B cell (primary cell): ENCODE results near the gene KRT5. TPM values are rescaled to one million over a fixed set of nuclear protein-coding genes. Genes with fewer than 3 reads are reported as not detected.

ENCODE experiments used
- ATAC-seq: fragments of 200-7000 bp; cut with Tn5 transposase; one replicate; pipeline ENCODE4 v1.10.0; 2021; ENCODE audit warnings: low read depth, mild to moderate bottlenecking, moderate number of reproducible peaks, moderate library complexity
- CTCF ChIA-PET: fragments of 350-600 bp; sonication (Branson Sonifier 250); formaldehyde crosslinking; loops from one replicate; lab custom pipeline; 2021; ENCODE audit warnings: antibody characterized with exemption, inconsistent platforms; lab: Charles Lee
- POLR2A ChIA-PET: fragments of 350-600 bp; sonication (Branson Sonifier 250); formaldehyde crosslinking; loops from one replicate; lab custom pipeline; 2021; ENCODE audit warnings: antibody characterized with exemption; lab: Charles Lee
- DNase-seq: peaks from one replicate; pipeline ENCODE4 v3.0.0; 2013
- H2AFZ ChIP-seq: 2 replicates; pipeline ENCODE4 v1.6.1; 2012; ENCODE audit warnings: mild to moderate bottlenecking, low read depth, low read length; ENCODE audit not compliant: insufficient read depth, poor library complexity, severe bottlenecking
- H3K27ac ChIP-seq, 2 donors: 1 replicate in 1 of 2; 2 replicates in 1 of 2; pipeline ENCODE4 v1.5.1; 2012 to 2013; ENCODE audit warnings: low read length in 2 of 2, mild to moderate bottlenecking in 2 of 2, moderate library complexity in 1 of 2
- H3K27me3 ChIP-seq, 4 experiments: fragments of 200-600 bp in 1 of 4; sonication (generic) in 1 of 4; replicated peaks in 1 of 4; 1 replicate in 2 of 4; 2 replicates in 2 of 4; pipeline versions ENCODE4 v1.6.1 to v1.7.0; 2013 to 2016; ENCODE audit warnings: low read length in 3 of 4, mild to moderate bottlenecking in 2 of 4, mixed read lengths in 1 of 4, moderate library complexity in 1 of 4; ENCODE audit not compliant: insufficient read depth in 4 of 4, control insufficient read depth in 3 of 4; ENCODE audit errors: control extremely low read depth in 1 of 4
- H3K36me3 ChIP-seq, 2 experiments: replicated peaks in 1 of 2; 1 replicate in 1 of 2; 2 replicates in 1 of 2; pipeline versions ENCODE4 v1.6.1 to v1.7.1; 2013; ENCODE audit warnings: low read length in 1 of 2; ENCODE audit not compliant: insufficient read depth in 2 of 2, control insufficient read depth in 1 of 2; ENCODE audit errors: control extremely low read depth in 1 of 2, extremely low read depth in 1 of 2
- H3K4me1 ChIP-seq, 2 donors: fragments of 200-600 bp in 1 of 2; sonication (generic) in 1 of 2; 1 replicate in 1 of 2; 2 replicates in 1 of 2; pipeline versions ENCODE4 v1.5.1 to v1.6.1; 2013 to 2017; ENCODE audit warnings: low read length in 2 of 2; ENCODE audit not compliant: control insufficient read depth in 2 of 2, insufficient read depth in 2 of 2
- H3K4me2 ChIP-seq: replicated peaks from 2 replicates; pipeline ENCODE3; 2012; ENCODE audit warnings: mild to moderate bottlenecking, low read depth, low read length; ENCODE audit not compliant: poor library complexity, severe bottlenecking
- H3K4me3 ChIP-seq, 5 experiments: fragments of 200-600 bp in 1 of 5; sonication (generic) in 1 of 5; 1 replicate in 3 of 5; 2 replicates in 2 of 5; pipeline versions ENCODE4 v1.5.1 to v1.7.0; 2011 to 2016; ENCODE audit warnings: low read length in 4 of 5, mild to moderate bottlenecking in 4 of 5, low read depth in 2 of 5, control low read depth in 1 of 5, moderate library complexity in 1 of 5; ENCODE audit not compliant: insufficient read depth in 1 of 5; ENCODE audit errors: control extremely low read depth in 1 of 5, extremely low read depth in 1 of 5
- H3K79me2 ChIP-seq: fragments of 200-600 bp; sonication (generic); one replicate; pipeline ENCODE4 v1.6.0; 2016; ENCODE audit warnings: low read length; ENCODE audit not compliant: control insufficient read depth, insufficient read depth
- H3K9ac ChIP-seq: fragments of 200-600 bp; sonication (generic); 2 replicates; pipeline ENCODE4 v1.6.1; 2017; ENCODE audit warnings: mild to moderate bottlenecking, low read length, moderate library complexity
- H3K9me3 ChIP-seq, 3 donors: one replicate each; pipeline versions ENCODE4 v1.6.1 to v1.7.1; 2013; ENCODE audit warnings: low read length in 2 of 3; ENCODE audit not compliant: control insufficient read depth in 2 of 3, insufficient read depth in 1 of 3; ENCODE audit errors: control extremely low read depth in 1 of 3
- H4K20me1 ChIP-seq: 2 replicates; pipeline ENCODE4 v1.6.0; 2012; ENCODE audit warnings: mild to moderate bottlenecking, low read length; ENCODE audit not compliant: insufficient read depth, control insufficient read depth, poor library complexity, severe bottlenecking
- H3K27ac Mint-ChIP-seq: one replicate; pipeline ENCODE4 v1.8.0; 2021; ENCODE audit warnings: mixed read lengths
- H3K27me3 Mint-ChIP-seq: one replicate; pipeline ENCODE4 v1.8.0; 2021; ENCODE audit warnings: mixed read lengths
- H3K4me1 Mint-ChIP-seq: one replicate; pipeline ENCODE4 v1.8.0; 2021; ENCODE audit warnings: mixed read lengths
- H3K4me3 Mint-ChIP-seq: one replicate; pipeline ENCODE4 v1.8.0; 2021; ENCODE audit warnings: mixed read lengths
- H3K9me3 Mint-ChIP-seq: one replicate; pipeline ENCODE4 v1.8.0; 2022; ENCODE audit warnings: mixed read lengths; ENCODE audit not compliant: insufficient read depth
- EZH2 ChIP-seq: IDR thresholded peaks from 2 replicates; pipeline ENCODE4 v1.6.1; 2012; ENCODE audit warnings: borderline replicate concordance, low read depth, mild to moderate bottlenecking, moderate library complexity, low read length; ENCODE audit not compliant: insufficient read depth, poor library complexity, severe bottlenecking
- WGBS: methylation state at CpG from one replicate; pipeline ENCODE4 v1.1.5; 2013; ENCODE audit warnings: missing lambda C conversion rate; ENCODE audit not compliant: insufficient coverage; 5-methylcytosine and 5-hydroxymethylcytosine counted together
- intact Hi-C: fragments of 100-400 bp; cut with micrococcal nuclease; formaldehyde crosslinking; loops from one replicate; pipeline ENCODE4 v1.10.0; 2022
- polyA plus RNA-seq: library from polyadenylated mRNA; depleted of rRNA; stranded (reverse); fragments of >200 nt; gene quantifications from 2 replicates; pipeline ENCODE4 v1.2.3, GENCODE V29; 2012
- total RNA-seq, 2 donors: library from RNA; stranded (reverse); fragments of 120-200 nt in 1 of 2; gene quantifications; 1 replicate in 1 of 2; 2 replicates in 1 of 2; pipeline versions ENCODE4 v1.2.3 to v1.2.4, GENCODE V29; 2013 to 2022
- TF ChIP-seq, protein P1 (sequence below): fragments of 200-600 bp; IDR thresholded peaks from one replicate; pipeline ENCODE4 v1.8.0; 2022; ENCODE audit warnings: antibody characterized with exemption, mild to moderate bottlenecking

Gene KRT5
- total and polyA plus RNA-seq, 2 donors (not counting 1 experiment from before 2014, with no cell fraction given): not detected

DNA sequence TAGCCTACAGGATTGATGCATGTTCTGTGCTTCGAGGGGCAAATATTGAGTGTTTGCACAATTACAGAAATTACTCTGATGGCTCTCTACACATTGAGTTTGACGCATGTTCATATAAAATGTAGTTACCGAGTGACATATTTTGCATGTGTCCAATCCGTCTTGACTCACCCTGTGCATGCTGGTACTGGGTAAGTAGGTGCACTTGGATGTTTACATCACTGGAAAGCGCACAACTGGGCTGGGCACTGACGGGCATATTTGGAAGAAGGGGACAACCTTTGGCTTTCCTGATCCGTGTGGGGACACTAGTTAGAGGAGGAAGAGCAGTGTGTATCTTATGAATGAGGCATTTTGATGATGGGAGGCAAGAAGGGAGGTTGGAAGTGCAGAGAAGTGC is 22.2 kb downstream of the KRT5 start:
- Histone ChIP-seq H3K36me3 (no peaks in the 10 kb centered on the region), H3K4me3 (no peak overlapping the region), H3K79me2 (no peaks in the 10 kb centered on the region), H3K9ac (no peak overlapping the region), H2AFZ (no peak overlapping the region), H3K9me3 (peaks cover 0 to 3% (median 0%) of the 10 kb centered on the region in 3 donors), H4K20me1 (no peaks in the 10 kb centered on the region), H3K4me1 (no peaks in the 10 kb centered on the region), H3K27ac (no peak overlapping the region), H3K27me3 (peaks cover 0 to 7% (median 0%) of the 10 kb centered on the region in 4 experiments), H3K4me2 (no peak overlapping the region)
- ATAC-seq (no peak), DNase-seq (no peak)
- intact Hi-C loops: no loop called here
- TF ChIP-seq EZH2: no peak
- TF ChIP-seq, protein P1, sequence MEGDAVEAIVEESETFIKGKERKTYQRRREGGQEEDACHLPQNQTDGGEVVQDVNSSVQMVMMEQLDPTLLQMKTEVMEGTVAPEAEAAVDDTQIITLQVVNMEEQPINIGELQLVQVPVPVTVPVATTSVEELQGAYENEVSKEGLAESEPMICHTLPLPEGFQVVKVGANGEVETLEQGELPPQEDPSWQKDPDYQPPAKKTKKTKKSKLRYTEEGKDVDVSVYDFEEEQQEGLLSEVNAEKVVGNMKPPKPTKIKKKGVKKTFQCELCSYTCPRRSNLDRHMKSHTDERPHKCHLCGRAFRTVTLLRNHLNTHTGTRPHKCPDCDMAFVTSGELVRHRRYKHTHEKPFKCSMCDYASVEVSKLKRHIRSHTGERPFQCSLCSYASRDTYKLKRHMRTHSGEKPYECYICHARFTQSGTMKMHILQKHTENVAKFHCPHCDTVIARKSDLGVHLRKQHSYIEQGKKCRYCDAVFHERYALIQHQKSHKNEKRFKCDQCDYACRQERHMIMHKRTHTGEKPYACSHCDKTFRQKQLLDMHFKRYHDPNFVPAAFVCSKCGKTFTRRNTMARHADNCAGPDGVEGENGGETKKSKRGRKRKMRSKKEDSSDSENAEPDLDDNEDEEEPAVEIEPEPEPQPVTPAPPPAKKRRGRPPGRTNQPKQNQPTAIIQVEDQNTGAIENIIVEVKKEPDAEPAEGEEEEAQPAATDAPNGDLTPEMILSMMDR: no peak
- ChIA-PET CTCF (no interaction called here), POLR2A (no interaction called here)
- no peaks in the 10 kb centered on the region for H3K4me1 Mint-ChIP-seq
- H3K9me3 Mint-ChIP-seq: no peaks in the 10 kb centered on the region
- H3K27me3 Mint-ChIP-seq: peaks cover 29% of the 10 kb centered on the region
- H3K27ac Mint-ChIP-seq: no peak overlapping the region
- H3K4me3 Mint-ChIP-seq: no peak overlapping the region
- 85% methylated on average over 7 of the region's 7 CpGs for WGBS

DNA sequence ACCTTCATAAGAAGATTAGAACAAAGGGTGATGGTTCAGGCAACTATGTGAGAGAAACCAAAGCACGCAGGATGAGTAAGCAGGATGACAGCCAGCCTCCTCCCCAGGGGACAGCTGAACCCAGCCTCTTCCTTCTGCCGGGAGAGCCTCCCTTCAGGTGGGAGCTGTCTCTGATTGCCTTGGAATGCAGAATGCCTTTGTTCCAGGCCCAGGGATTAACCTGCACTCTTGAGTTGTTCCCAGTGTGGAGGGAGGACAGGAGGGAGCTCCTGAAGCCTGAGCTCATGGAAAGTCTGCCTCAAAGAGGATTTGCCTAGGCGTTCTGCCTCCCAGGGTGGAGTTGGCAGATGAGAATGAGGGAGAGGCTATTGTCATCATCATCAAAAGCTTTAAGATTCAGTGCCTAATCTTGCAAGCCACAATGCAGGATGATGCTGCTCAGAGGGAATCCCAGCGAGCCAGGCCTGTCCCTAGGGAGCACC is 23.6 kb downstream of the KRT5 start:
- intact Hi-C loops: no loop called here
- Mint-ChIP-seq H3K4me1 (no peaks in the 10 kb centered on the region), H3K27ac (no peak overlapping the region), H3K27me3 (peaks cover 28% of the 10 kb centered on the region), H3K9me3 (no peaks in the 10 kb centered on the region), H3K4me3 (no peak overlapping the region)
- no peaks in the 10 kb centered on the region for H3K79me2 ChIP-seq
- H3K36me3 ChIP-seq: no peaks in the 10 kb centered on the region
- no peak overlapping the region for H3K27ac ChIP-seq
- ATAC-seq (no peak), DNase-seq (no peak)
- H4K20me1 ChIP-seq: no peaks in the 10 kb centered on the region
- peaks cover 0 to 7% (median 0%) of the 10 kb centered on the region in 4 experiments for H3K27me3 ChIP-seq
- WGBS: 31% methylated on average over 4 of the region's 4 CpGs
- TF ChIP-seq, protein P1: no peak
- no peak for TF ChIP-seq EZH2
- H3K4me2 ChIP-seq: no peak overlapping the region
- no peak overlapping the region for H3K4me3 ChIP-seq
- H3K4me1 ChIP-seq: no peaks in the 10 kb centered on the region
- H3K9me3 ChIP-seq: no peaks in the 10 kb centered on the region
- POLR2A ChIA-PET: no interaction called here
- CTCF ChIA-PET: no interaction called here
- no peak overlapping the region for H2AFZ ChIP-seq
- H3K9ac ChIP-seq: no peak overlapping the region
